Suprapubic skin (tissue), 4 donors: Measurements from ENCODE around the gene CPNE5.

Experiments used
- CTCF ChIP-seq, 2 donors: fragments of 200-600 bp in 1 of 2; fragments of 450-650 bp in 1 of 2; sonication (generic) in 1 of 2; IDR thresholded peaks; one replicate each; pipeline ENCODE4 v1.5.1; 2016 to 2019; ENCODE audit warnings: antibody characterized with exemption in 2 of 2, mild to moderate bottlenecking in 1 of 2, moderate library complexity in 1 of 2
- EP300 ChIP-seq: sonication (generic); formaldehyde crosslinking; IDR thresholded peaks from one replicate; pipeline ENCODE4 v1.6.1; 2017; ENCODE audit warnings: antibody characterized with exemption
- POLR2AphosphoS5 ChIP-seq, 3 donors: sonication (generic); formaldehyde crosslinking; IDR thresholded peaks; one replicate each; pipeline ENCODE4 v1.6.1; 2017; ENCODE audit warnings: antibody characterized with exemption in 3 of 3

- TF ChIP-seq CTCF (IDR thresholded peaks at IDR 0.05): no peak
- TF ChIP-seq EP300: no peak
- TF ChIP-seq POLR2AphosphoS5 (IDR thresholded peaks at IDR 0.05): no peak
Observed at GRCh38 chr6:36829919-36830544, 9.2 kb downstream of the CPNE5 start.
